DOHH2 (cell line): ENCODE measurements around the gene OR5L2.

Source experiments
- EZH2phosphoT487 ChIP-seq: fragments of 200-600 bp; sonication (generic); IDR thresholded peaks from 2 replicates; pipeline ENCODE4 v1.6.1; 2017; ENCODE audit warnings: borderline replicate concordance, mild to moderate bottlenecking, antibody characterized with exemption, low read length, moderate library complexity, mixed read lengths
- TF ChIP-seq, protein P1 (sequence below): fragments of 200-600 bp; sonication (generic); IDR thresholded peaks from one replicate; pipeline ENCODE4 v1.5.1; 2014; ENCODE audit warnings: antibody characterized with exemption, mild to moderate bottlenecking, low read depth, low read length; ENCODE audit not compliant: poor library complexity, severe bottlenecking

DNA sequence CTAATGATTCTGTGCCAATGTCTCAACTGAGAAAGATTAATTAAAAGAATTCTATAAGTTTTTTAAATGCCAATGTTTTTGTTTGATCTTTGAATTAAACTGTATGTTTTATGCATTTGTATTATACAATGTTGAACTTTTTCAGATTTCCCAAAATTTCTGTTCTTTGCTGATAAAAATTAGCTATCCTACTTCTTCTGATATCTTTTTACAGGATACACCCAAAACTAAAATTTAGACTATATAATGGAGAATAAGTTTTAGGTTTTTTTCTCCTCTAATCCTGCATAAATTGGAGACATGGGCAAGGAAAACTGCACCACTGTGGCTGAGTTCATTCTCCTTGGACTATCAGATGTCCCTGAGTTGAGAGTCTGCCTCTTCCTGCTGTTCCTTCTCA, at the start of gene OR5L2:
- TF ChIP-seq, protein P1, sequence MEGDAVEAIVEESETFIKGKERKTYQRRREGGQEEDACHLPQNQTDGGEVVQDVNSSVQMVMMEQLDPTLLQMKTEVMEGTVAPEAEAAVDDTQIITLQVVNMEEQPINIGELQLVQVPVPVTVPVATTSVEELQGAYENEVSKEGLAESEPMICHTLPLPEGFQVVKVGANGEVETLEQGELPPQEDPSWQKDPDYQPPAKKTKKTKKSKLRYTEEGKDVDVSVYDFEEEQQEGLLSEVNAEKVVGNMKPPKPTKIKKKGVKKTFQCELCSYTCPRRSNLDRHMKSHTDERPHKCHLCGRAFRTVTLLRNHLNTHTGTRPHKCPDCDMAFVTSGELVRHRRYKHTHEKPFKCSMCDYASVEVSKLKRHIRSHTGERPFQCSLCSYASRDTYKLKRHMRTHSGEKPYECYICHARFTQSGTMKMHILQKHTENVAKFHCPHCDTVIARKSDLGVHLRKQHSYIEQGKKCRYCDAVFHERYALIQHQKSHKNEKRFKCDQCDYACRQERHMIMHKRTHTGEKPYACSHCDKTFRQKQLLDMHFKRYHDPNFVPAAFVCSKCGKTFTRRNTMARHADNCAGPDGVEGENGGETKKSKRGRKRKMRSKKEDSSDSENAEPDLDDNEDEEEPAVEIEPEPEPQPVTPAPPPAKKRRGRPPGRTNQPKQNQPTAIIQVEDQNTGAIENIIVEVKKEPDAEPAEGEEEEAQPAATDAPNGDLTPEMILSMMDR: no peak
- no peak for TF ChIP-seq EZH2phosphoT487
